Measurements from ENCODE around the gene ATP5PD.

DNA sequence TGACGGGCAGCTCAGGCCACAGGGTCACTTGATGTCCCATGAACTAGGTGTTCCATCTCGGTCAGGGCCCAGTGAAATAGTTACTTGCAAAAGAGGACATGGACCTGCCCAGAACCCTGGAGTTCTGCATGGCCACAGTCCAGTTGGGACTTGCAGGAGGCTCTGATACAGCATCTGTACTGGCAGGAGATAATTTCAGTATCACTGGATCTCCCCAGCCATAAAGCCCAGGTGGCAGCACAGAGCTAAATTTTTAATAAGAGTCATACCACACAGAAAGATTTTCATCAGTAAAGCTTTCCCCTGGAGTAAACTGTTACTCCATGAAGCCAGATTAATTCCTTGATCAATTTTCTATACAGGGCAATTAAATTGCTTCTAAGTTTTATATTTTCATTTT lies 23.0 kb upstream of the ATP5PD start:
- TF ChIP-seq, protein P1, sequence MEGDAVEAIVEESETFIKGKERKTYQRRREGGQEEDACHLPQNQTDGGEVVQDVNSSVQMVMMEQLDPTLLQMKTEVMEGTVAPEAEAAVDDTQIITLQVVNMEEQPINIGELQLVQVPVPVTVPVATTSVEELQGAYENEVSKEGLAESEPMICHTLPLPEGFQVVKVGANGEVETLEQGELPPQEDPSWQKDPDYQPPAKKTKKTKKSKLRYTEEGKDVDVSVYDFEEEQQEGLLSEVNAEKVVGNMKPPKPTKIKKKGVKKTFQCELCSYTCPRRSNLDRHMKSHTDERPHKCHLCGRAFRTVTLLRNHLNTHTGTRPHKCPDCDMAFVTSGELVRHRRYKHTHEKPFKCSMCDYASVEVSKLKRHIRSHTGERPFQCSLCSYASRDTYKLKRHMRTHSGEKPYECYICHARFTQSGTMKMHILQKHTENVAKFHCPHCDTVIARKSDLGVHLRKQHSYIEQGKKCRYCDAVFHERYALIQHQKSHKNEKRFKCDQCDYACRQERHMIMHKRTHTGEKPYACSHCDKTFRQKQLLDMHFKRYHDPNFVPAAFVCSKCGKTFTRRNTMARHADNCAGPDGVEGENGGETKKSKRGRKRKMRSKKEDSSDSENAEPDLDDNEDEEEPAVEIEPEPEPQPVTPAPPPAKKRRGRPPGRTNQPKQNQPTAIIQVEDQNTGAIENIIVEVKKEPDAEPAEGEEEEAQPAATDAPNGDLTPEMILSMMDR (IDR thresholded peaks at IDR 0.05) = peak in 5 of 6 experiments; percentile 13 to 42 (median 22)
- TF ChIP-seq POLR2AphosphoS5 (IDR thresholded peaks at IDR 0.05) = no peak
- TF ChIP-seq POLR2A (IDR thresholded peaks at IDR 0.05) = no peak
